Neutrophil (primary cell): Measurements from ENCODE around the gene UQCC2.

Source experiments
- H3K27ac ChIP-seq: fragments of 200-600 bp; sonication (generic); 2 replicates; pipeline ENCODE4 v1.5.1; 2016; ENCODE audit warnings: mild to moderate bottlenecking, moderate library complexity
- H3K27me3 ChIP-seq: fragments of 200-600 bp; sonication (generic); 2 replicates; pipeline ENCODE4 v1.6.0; 2016; ENCODE audit warnings: mild to moderate bottlenecking
- H3K36me3 ChIP-seq: fragments of 200-600 bp; sonication (generic); 2 replicates; pipeline ENCODE4 v1.5.1; 2017
- H3K4me1 ChIP-seq, 2 experiments: fragments of 200-600 bp in 1 of 2; sonication (generic) in 1 of 2; 1 replicate in 1 of 2; 2 replicates in 1 of 2; pipeline versions ENCODE4 v1.5.1 to v1.6.1; 2013 to 2016; ENCODE audit warnings: low read depth in 1 of 2, low read length in 1 of 2, mild to moderate bottlenecking in 1 of 2, moderate library complexity in 1 of 2; ENCODE audit not compliant: control insufficient read depth in 1 of 2, insufficient read depth in 1 of 2
- H3K4me3 ChIP-seq, 2 experiments: fragments of 200-600 bp in 1 of 2; sonication (generic) in 1 of 2; 1 replicate in 1 of 2; 2 replicates in 1 of 2; pipeline ENCODE4 v1.5.1; 2013 to 2016; ENCODE audit warnings: low read depth in 1 of 2, low read length in 1 of 2, mild to moderate bottlenecking in 1 of 2, moderate library complexity in 1 of 2
- H3K9me3 ChIP-seq: fragments of 200-600 bp; sonication (generic); 2 replicates; pipeline ENCODE4 v1.5.1; 2016
- CTCF ChIP-seq: fragments of 200-600 bp; sonication (generic); IDR thresholded peaks from 2 replicates; pipeline ENCODE4 v1.5.1; 2016; ENCODE audit warnings: antibody characterized with exemption

Gene UQCC2

GRCh38 chr6:33672808-33673207, 38.7 kb downstream of the UQCC2 start:
- Histone ChIP-seq H3K27ac (no peak overlapping the region), H3K9me3 (no peaks in the 10 kb centered on the region), H3K4me3 (no peak overlapping the region), H3K4me1 (no peaks in the 10 kb centered on the region), H3K27me3 (no peaks in the 10 kb centered on the region), H3K36me3 (no peaks in the 10 kb centered on the region)
- no peak for TF ChIP-seq CTCF

- Histone ChIP-seq H3K27me3 (no peaks in the 10 kb centered on the region), H3K4me1 (no peaks in the 10 kb centered on the region), H3K4me3 (no peak overlapping the region), H3K36me3 (no peaks in the 10 kb centered on the region), H3K9me3 (no peaks in the 10 kb centered on the region), H3K27ac (no peak overlapping the region)
- TF ChIP-seq CTCF: no peak
Measured at GRCh38 chr6:33671744-33672072, 39.8 kb downstream of the UQCC2 start.

GRCh38 chr6:33670971-33671743, 40.3 kb downstream of the UQCC2 start:
- Histone ChIP-seq H3K9me3 (no peaks in the 10 kb centered on the region), H3K4me1 (no peaks in the 10 kb centered on the region), H3K27me3 (no peaks in the 10 kb centered on the region), H3K36me3 (no peaks in the 10 kb centered on the region), H3K4me3 (no peak overlapping the region), H3K27ac (no peak overlapping the region)
- no peak for TF ChIP-seq CTCF

GRCh38 chr6:33670086-33670660, 41.3 kb downstream of the UQCC2 start:
- no peak for TF ChIP-seq CTCF
- H3K9me3 ChIP-seq: no peaks in the 10 kb centered on the region
- no peaks in the 10 kb centered on the region for H3K4me1 ChIP-seq
- H3K27ac ChIP-seq: no peak overlapping the region
- H3K27me3 ChIP-seq: no peaks in the 10 kb centered on the region
- no peaks in the 10 kb centered on the region for H3K36me3 ChIP-seq
- H3K4me3 ChIP-seq: no peak overlapping the region

GRCh38 chr6:33668914-33669313, 42.6 kb downstream of the UQCC2 start:
- H3K4me3 ChIP-seq: no peak overlapping the region
- H3K36me3 ChIP-seq: no peaks in the 10 kb centered on the region
- H3K27ac ChIP-seq: no peak overlapping the region
- H3K27me3 ChIP-seq: no peaks in the 10 kb centered on the region
- H3K4me1 ChIP-seq: no peaks in the 10 kb centered on the region
- no peak for TF ChIP-seq CTCF
- no peaks in the 10 kb centered on the region for H3K9me3 ChIP-seq
